Loucy (cell line): ENCODE results near the gene CCR7.

Experiments
- CTCF ChIP-seq: fragments of 200-600 bp; sonication (generic); conservative IDR thresholded peaks from 2 replicates; pipeline ENCODE4 v1.5.1; 2014; ENCODE audit warnings: mild to moderate bottlenecking, antibody characterized with exemption, low read length
- EZH2phosphoT487 ChIP-seq: fragments of 200-600 bp; IDR thresholded peaks from 2 replicates; pipeline ENCODE4 v1.6.1; 2018; ENCODE audit warnings: antibody characterized with exemption, mild to moderate bottlenecking, moderate library complexity, borderline replicate concordance

- no peak for TF ChIP-seq CTCF
- TF ChIP-seq EZH2phosphoT487, result no peak
Measured at GRCh38 chr17:40610359-40610758, 45.1 kb upstream of the CCR7 start.
